B cell (primary cell): ENCODE results near the gene ZNF787. TPM values are rescaled to one million over a fixed set of nuclear protein-coding genes. Genes with fewer than 3 reads are reported as not detected.

Experiments
- ATAC-seq: fragments of 200-7000 bp; cut with Tn5 transposase; one replicate; pipeline ENCODE4 v1.10.0; 2021; ENCODE audit warnings: low read depth, mild to moderate bottlenecking, moderate number of reproducible peaks, moderate library complexity
- CTCF ChIA-PET: fragments of 350-600 bp; sonication (Branson Sonifier 250); formaldehyde crosslinking; loops from one replicate; lab custom pipeline; 2021; ENCODE audit warnings: antibody characterized with exemption, inconsistent platforms; lab: Charles Lee
- POLR2A ChIA-PET: fragments of 350-600 bp; sonication (Branson Sonifier 250); formaldehyde crosslinking; loops from one replicate; lab custom pipeline; 2021; ENCODE audit warnings: antibody characterized with exemption; lab: Charles Lee
- DNase-seq: peaks from one replicate; pipeline ENCODE4 v3.0.0; 2013
- H2AFZ ChIP-seq: 2 replicates; pipeline ENCODE4 v1.6.1; 2012; ENCODE audit warnings: mild to moderate bottlenecking, low read depth, low read length; ENCODE audit not compliant: insufficient read depth, poor library complexity, severe bottlenecking
- H3K27ac ChIP-seq, 2 donors: 1 replicate in 1 of 2; 2 replicates in 1 of 2; pipeline ENCODE4 v1.5.1; 2012 to 2013; ENCODE audit warnings: low read length in 2 of 2, mild to moderate bottlenecking in 2 of 2, moderate library complexity in 1 of 2
- H3K27me3 ChIP-seq, 4 experiments: fragments of 200-600 bp in 1 of 4; sonication (generic) in 1 of 4; replicated peaks in 1 of 4; 1 replicate in 2 of 4; 2 replicates in 2 of 4; pipeline versions ENCODE4 v1.6.1 to v1.7.0; 2013 to 2016; ENCODE audit warnings: low read length in 3 of 4, mild to moderate bottlenecking in 2 of 4, mixed read lengths in 1 of 4, moderate library complexity in 1 of 4; ENCODE audit not compliant: insufficient read depth in 4 of 4, control insufficient read depth in 3 of 4; ENCODE audit errors: control extremely low read depth in 1 of 4
- H3K36me3 ChIP-seq, 2 experiments: replicated peaks in 1 of 2; 1 replicate in 1 of 2; 2 replicates in 1 of 2; pipeline versions ENCODE4 v1.6.1 to v1.7.1; 2013; ENCODE audit warnings: low read length in 1 of 2; ENCODE audit not compliant: insufficient read depth in 2 of 2, control insufficient read depth in 1 of 2; ENCODE audit errors: control extremely low read depth in 1 of 2, extremely low read depth in 1 of 2
- H3K4me1 ChIP-seq, 2 donors: fragments of 200-600 bp in 1 of 2; sonication (generic) in 1 of 2; 1 replicate in 1 of 2; 2 replicates in 1 of 2; pipeline versions ENCODE4 v1.5.1 to v1.6.1; 2013 to 2017; ENCODE audit warnings: low read length in 2 of 2; ENCODE audit not compliant: control insufficient read depth in 2 of 2, insufficient read depth in 2 of 2
- H3K4me2 ChIP-seq: replicated peaks from 2 replicates; pipeline ENCODE3; 2012; ENCODE audit warnings: mild to moderate bottlenecking, low read depth, low read length; ENCODE audit not compliant: poor library complexity, severe bottlenecking
- H3K4me3 ChIP-seq, 5 experiments: fragments of 200-600 bp in 1 of 5; sonication (generic) in 1 of 5; 1 replicate in 3 of 5; 2 replicates in 2 of 5; pipeline versions ENCODE4 v1.5.1 to v1.7.0; 2011 to 2016; ENCODE audit warnings: low read length in 4 of 5, mild to moderate bottlenecking in 4 of 5, low read depth in 2 of 5, control low read depth in 1 of 5, moderate library complexity in 1 of 5; ENCODE audit not compliant: insufficient read depth in 1 of 5; ENCODE audit errors: control extremely low read depth in 1 of 5, extremely low read depth in 1 of 5
- H3K79me2 ChIP-seq: fragments of 200-600 bp; sonication (generic); one replicate; pipeline ENCODE4 v1.6.0; 2016; ENCODE audit warnings: low read length; ENCODE audit not compliant: control insufficient read depth, insufficient read depth
- H3K9ac ChIP-seq: fragments of 200-600 bp; sonication (generic); 2 replicates; pipeline ENCODE4 v1.6.1; 2017; ENCODE audit warnings: mild to moderate bottlenecking, low read length, moderate library complexity
- H3K9me3 ChIP-seq, 3 donors: one replicate each; pipeline versions ENCODE4 v1.6.1 to v1.7.1; 2013; ENCODE audit warnings: low read length in 2 of 3; ENCODE audit not compliant: control insufficient read depth in 2 of 3, insufficient read depth in 1 of 3; ENCODE audit errors: control extremely low read depth in 1 of 3
- H4K20me1 ChIP-seq: 2 replicates; pipeline ENCODE4 v1.6.0; 2012; ENCODE audit warnings: mild to moderate bottlenecking, low read length; ENCODE audit not compliant: insufficient read depth, control insufficient read depth, poor library complexity, severe bottlenecking
- H3K27ac Mint-ChIP-seq: one replicate; pipeline ENCODE4 v1.8.0; 2021; ENCODE audit warnings: mixed read lengths
- H3K27me3 Mint-ChIP-seq: one replicate; pipeline ENCODE4 v1.8.0; 2021; ENCODE audit warnings: mixed read lengths
- H3K4me1 Mint-ChIP-seq: one replicate; pipeline ENCODE4 v1.8.0; 2021; ENCODE audit warnings: mixed read lengths
- H3K4me3 Mint-ChIP-seq: one replicate; pipeline ENCODE4 v1.8.0; 2021; ENCODE audit warnings: mixed read lengths
- H3K9me3 Mint-ChIP-seq: one replicate; pipeline ENCODE4 v1.8.0; 2022; ENCODE audit warnings: mixed read lengths; ENCODE audit not compliant: insufficient read depth
- CTCF ChIP-seq: fragments of 200-600 bp; IDR thresholded peaks from one replicate; pipeline ENCODE4 v1.8.0; 2022; ENCODE audit warnings: antibody characterized with exemption, mild to moderate bottlenecking
- EZH2 ChIP-seq: IDR thresholded peaks from 2 replicates; pipeline ENCODE4 v1.6.1; 2012; ENCODE audit warnings: borderline replicate concordance, low read depth, mild to moderate bottlenecking, moderate library complexity, low read length; ENCODE audit not compliant: insufficient read depth, poor library complexity, severe bottlenecking
- WGBS: methylation state at CpG from one replicate; pipeline ENCODE4 v1.1.5; 2013; ENCODE audit warnings: missing lambda C conversion rate; ENCODE audit not compliant: insufficient coverage; 5-methylcytosine and 5-hydroxymethylcytosine counted together
- intact Hi-C: fragments of 100-400 bp; cut with micrococcal nuclease; formaldehyde crosslinking; loops from one replicate; pipeline ENCODE4 v1.10.0; 2022
- polyA plus RNA-seq: library from polyadenylated mRNA; depleted of rRNA; stranded (reverse); fragments of >200 nt; gene quantifications from 2 replicates; pipeline ENCODE4 v1.2.3, GENCODE V29; 2012
- total RNA-seq, 2 donors: library from RNA; stranded (reverse); fragments of 120-200 nt in 1 of 2; gene quantifications; 1 replicate in 1 of 2; 2 replicates in 1 of 2; pipeline versions ENCODE4 v1.2.3 to v1.2.4, GENCODE V29; 2013 to 2022

ZNF787 gene
- total and polyA plus RNA-seq, 2 donors (not counting 1 experiment from before 2014, with no cell fraction given), result 19.6 to 47.9 TPM

DNA sequence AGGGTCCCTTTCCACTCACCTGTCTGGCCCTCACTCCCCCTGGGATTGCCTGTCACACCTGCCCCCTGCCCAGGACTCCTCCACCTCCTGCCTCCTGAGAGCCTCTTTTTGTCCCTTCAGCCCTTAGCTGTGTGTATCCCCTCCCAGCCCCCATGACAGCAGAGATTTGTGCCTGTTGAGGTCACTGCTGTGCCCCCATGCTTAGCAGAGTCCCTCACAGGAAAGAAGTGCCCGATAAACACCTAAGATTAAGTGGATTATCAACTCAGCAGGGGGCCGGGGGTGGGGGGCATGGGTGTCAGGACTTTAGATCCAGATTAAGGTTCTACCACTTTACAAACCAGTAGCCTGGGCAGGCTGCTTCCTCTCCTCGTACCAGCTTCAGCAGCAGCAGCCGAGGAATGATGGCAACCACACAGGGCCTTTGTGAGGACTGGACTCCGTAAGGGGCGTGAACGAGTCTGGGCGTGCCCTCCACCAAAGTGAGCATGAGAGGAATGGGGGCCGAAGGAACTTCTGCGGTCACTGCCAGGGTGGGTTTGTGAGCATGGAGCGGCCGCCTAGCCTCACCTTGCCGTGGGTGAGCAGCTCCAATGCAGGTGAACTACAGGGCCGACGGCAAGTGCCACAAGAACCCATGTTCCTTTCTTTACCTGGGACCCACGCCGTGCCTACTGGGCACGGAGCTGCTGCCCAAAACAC lies 36.1 kb downstream of the ZNF787 start:
- H3K27ac ChIP-seq, result no peak overlapping the region
- no peak for ATAC-seq
- Mint-ChIP-seq H3K4me3 (no peak overlapping the region), H3K27ac (no peak overlapping the region), H3K27me3 (no peaks in the 10 kb centered on the region), H3K9me3 (no peaks in the 10 kb centered on the region), H3K4me1 (peaks cover 10% of the 10 kb centered on the region)
- no peak for DNase-seq
- TF ChIP-seq EZH2 (no peak), CTCF (no peak)
- H3K4me2 ChIP-seq, result no peak overlapping the region
- H3K27me3 ChIP-seq, result no peaks in the 10 kb centered on the region
- H3K4me1 ChIP-seq, result peaks cover 12 to 16% of the 10 kb centered on the region in 2 donors
- H4K20me1 ChIP-seq, result peaks cover 46% of the 10 kb centered on the region
- H3K36me3 ChIP-seq, result peaks cover 0 to 12% of the 10 kb centered on the region in 2 experiments
- H3K4me3 ChIP-seq, result no peak overlapping the region
- H2AFZ ChIP-seq, result no peak overlapping the region
- peaks cover 8% of the 10 kb centered on the region for H3K79me2 ChIP-seq
- ChIA-PET POLR2A (no interaction called here), CTCF (interaction anchor here (1.4 to 2.2 kb wide), 4 partner anchors 9 to 167 kb away, joined by 5 to 7 read pairs (median 6); no protein-coding TSS in a partner anchor)
- H3K9me3 ChIP-seq, result no peaks in the 10 kb centered on the region
- no peak overlapping the region for H3K9ac ChIP-seq
- WGBS, result 90% methylated on average over 16 of the region's 18 CpGs
- intact Hi-C loops, result no loop called here

GRCh38 chr19:56083668-56084067 lies 37.4 kb downstream of the ZNF787 start:
- 100% methylated on average over 1 of the region's 9 CpGs for WGBS
- no peak overlapping the region for H3K9ac ChIP-seq
- H3K27me3 Mint-ChIP-seq, result no peaks in the 10 kb centered on the region
- intact Hi-C loops, result no loop called here
- ChIA-PET CTCF (no interaction called here), POLR2A (no interaction called here)
- ATAC-seq, result no peak
- no peaks in the 10 kb centered on the region for H3K9me3 Mint-ChIP-seq
- H3K4me3 ChIP-seq, result no peak overlapping the region
- peaks cover 0 to 3% of the 10 kb centered on the region in 2 experiments for H3K36me3 ChIP-seq
- TF ChIP-seq CTCF (no peak), EZH2 (no peak)
- H3K27ac ChIP-seq, result no peak overlapping the region
- H3K4me2 ChIP-seq, result no peak overlapping the region
- no peak overlapping the region for H2AFZ ChIP-seq
- H3K4me3 Mint-ChIP-seq, result no peak overlapping the region
- H3K9me3 ChIP-seq, result no peaks in the 10 kb centered on the region
- H3K79me2 ChIP-seq, result no peaks in the 10 kb centered on the region
- H3K4me1 Mint-ChIP-seq, result peaks cover 10% of the 10 kb centered on the region
- H4K20me1 ChIP-seq, result peaks cover 33% of the 10 kb centered on the region
- H3K27ac Mint-ChIP-seq, result no peak overlapping the region
- peaks cover 12 to 16% of the 10 kb centered on the region in 2 donors for H3K4me1 ChIP-seq
- no peak for DNase-seq
- H3K27me3 ChIP-seq, result no peaks in the 10 kb centered on the region
